SU-DHL-6 (cell line): ENCODE data around the gene POLK.

Experiments used
- CTCF ChIP-seq: fragments of 200-600 bp; sonication (generic); IDR thresholded peaks from one replicate; pipeline ENCODE4 v1.5.1; 2017; ENCODE audit warnings: antibody characterized with exemption, mild to moderate bottlenecking, low read length, moderate library complexity; ENCODE audit not compliant: insufficient read depth, poor library complexity, severe bottlenecking
- EZH2phosphoT487 ChIP-seq: fragments of 200-600 bp; sonication (generic), shearing (Covaris generic); conservative IDR thresholded peaks from 2 replicates; pipeline ENCODE4 v1.6.1; 2018; ENCODE audit warnings: mild to moderate bottlenecking, antibody characterized with exemption, low read length, moderate library complexity, mixed read lengths

GRCh38 chr5:75546830-75547229, 35.1 kb downstream of the POLK start:
- TF ChIP-seq CTCF = no peak
- no peak for TF ChIP-seq EZH2phosphoT487
